Activated CD4-positive, alpha-beta T cell treated with anti-CD3 and anti-CD28 coated beads, Interleukin-2, amount 50 U/mL, for 24 hours (primary cell): ENCODE results near the gene TIPRL.
"Not testable (repeated sequence)": the region's sequence is repeated elsewhere in the genome, so short reads cannot be mapped to it uniquely, and the experiment has no call there.

ENCODE experiments used
- DNase-seq, 2 donors: peaks; one replicate each; pipeline ENCODE4 v3.0.0-alpha.2; 2020; ENCODE audit warnings: low read depth in 1 of 2, low spot score in 1 of 2

The TIPRL gene

GRCh38 chr1:168157638-168158037 is 21.1 kb upstream of the TIPRL start:
- no peak for DNase-seq

- DNase-seq: no peak
These were observed 19.5 kb upstream of the TIPRL start for GRCh38 chr1:168159251-168159650.

GRCh38 chr1:168159979-168160378 is 18.8 kb upstream of the TIPRL start:
- DNase-seq: no peak

GRCh38 chr1:168161459-168161858 is 17.3 kb upstream of the TIPRL start:
- no peak for DNase-seq

GRCh38 chr1:168163670-168164069 is 15.1 kb upstream of the TIPRL start:
- DNase-seq: no peak

GRCh38 chr1:168164771-168165170 is 14.0 kb upstream of the TIPRL start:
- DNase-seq: no peak

- no peak for DNase-seq
These were observed 11.0 kb upstream of the TIPRL start for GRCh38 chr1:168167806-168168205.

- no peak for DNase-seq
These were observed 7.9 kb upstream of the TIPRL start for GRCh38 chr1:168170564-168171508.

- no peak for DNase-seq
These were observed 6.4 kb upstream of the TIPRL start for GRCh38 chr1:168172250-168172915.

- DNase-seq: no peak
These were observed 530 bp upstream of the TIPRL start for GRCh38 chr1:168178227-168178637.

GRCh38 chr1:168179438-168180147 is 831 bp downstream of the TIPRL start:
- no peak for DNase-seq

- DNase-seq: no peak
These were observed 1.4 kb downstream of the TIPRL start for GRCh38 chr1:168180148-168180524.

- not testable (repeated sequence) for DNase-seq
These were observed 2.4 kb downstream of the TIPRL start for GRCh38 chr1:168181063-168181720.

- DNase-seq: no peak
These were observed 8.4 kb downstream of the TIPRL start for GRCh38 chr1:168187177-168187576.

GRCh38 chr1:168190403-168190802 is 11.6 kb downstream of the TIPRL start:
- DNase-seq: no peak

- DNase-seq: no peak
These were observed 16.7 kb downstream of the TIPRL start for GRCh38 chr1:168195199-168196135.

GRCh38 chr1:168199056-168199455 is 20.3 kb downstream of the TIPRL start:
- DNase-seq: no peak

GRCh38 chr1:168202941-168203654 is 24.3 kb downstream of the TIPRL start:
- no peak for DNase-seq

GRCh38 chr1:168206111-168206510 is 27.3 kb downstream of the TIPRL start:
- no peak for DNase-seq
